ENCODE data around the gene SETD3.

SETD3 gene

DNA sequence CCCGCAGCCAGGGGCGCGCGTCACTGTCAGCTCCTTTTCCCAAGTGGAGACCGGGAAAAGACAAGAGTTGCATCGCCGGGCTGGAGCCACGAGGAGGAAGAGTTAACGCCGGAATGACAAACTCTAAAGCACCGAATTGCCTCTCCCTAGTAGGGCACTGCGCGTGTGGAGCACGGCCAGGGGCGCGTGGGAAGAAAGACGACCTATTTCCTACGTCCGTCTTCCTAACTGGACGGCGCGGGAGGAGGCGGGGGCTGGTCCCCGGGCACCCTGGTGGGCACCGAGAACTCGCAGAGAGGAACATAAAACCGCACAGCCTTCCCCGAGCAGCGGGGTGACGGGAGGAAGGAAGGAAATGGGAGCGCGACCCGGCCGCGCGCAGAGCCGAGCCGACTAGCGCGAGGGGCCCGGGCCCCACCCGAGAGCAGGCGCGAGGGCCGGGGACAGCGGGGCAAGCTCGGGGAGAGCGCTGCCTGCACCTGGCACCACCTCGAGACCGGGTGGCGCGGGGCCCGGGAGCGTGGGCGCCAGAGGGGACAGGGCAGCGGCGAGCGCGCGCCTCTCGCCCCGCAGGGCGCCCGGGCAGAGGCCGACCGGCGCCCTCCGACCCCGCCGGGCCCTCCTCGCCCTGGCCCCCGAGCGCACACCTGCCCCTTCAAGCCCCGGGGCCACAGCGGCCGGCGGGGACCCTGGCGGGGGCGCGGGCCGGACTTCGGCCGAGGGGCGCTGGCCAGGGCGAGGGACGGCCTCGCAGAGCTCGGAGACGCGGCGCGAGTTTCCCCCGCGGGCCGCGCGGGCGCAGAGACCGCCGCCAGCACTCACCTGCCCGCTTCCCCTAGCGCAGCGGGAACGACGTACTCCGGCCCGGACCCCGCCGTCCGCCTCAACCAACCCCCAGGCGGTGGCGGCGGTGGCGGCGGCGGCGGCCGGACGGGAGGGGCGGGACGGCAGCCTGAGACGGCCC lies at the start of gene SETD3:
TSS of gene SETD3 (minus strand) at position 954 of the 964 bp plus-strand sequence. CDS start 15,054 bp downstream, outside the sequence.
- DNase-seq, result peak; percentile 51

DNA sequence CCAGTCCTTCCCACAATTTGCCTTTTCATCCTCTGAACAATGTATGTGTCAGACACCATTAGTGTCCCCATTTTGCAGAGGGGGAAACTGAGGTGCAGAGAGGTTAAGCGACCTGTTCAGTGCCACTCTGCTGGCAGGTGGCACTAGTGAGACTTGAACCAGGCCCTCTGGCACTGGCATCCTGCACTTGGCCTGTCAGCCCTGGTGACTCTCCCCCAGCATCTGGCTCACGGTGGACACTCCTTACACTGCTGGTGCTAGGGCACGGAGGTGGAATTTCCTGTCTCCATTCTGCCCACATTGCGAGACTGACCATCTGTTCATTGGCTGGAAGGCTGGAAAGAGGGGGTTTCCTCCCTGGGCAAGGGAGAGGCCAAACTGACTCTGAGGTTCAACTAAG lies 49.2 kb upstream of the SETD3 start:
- DNase-seq, result no peak

DNA sequence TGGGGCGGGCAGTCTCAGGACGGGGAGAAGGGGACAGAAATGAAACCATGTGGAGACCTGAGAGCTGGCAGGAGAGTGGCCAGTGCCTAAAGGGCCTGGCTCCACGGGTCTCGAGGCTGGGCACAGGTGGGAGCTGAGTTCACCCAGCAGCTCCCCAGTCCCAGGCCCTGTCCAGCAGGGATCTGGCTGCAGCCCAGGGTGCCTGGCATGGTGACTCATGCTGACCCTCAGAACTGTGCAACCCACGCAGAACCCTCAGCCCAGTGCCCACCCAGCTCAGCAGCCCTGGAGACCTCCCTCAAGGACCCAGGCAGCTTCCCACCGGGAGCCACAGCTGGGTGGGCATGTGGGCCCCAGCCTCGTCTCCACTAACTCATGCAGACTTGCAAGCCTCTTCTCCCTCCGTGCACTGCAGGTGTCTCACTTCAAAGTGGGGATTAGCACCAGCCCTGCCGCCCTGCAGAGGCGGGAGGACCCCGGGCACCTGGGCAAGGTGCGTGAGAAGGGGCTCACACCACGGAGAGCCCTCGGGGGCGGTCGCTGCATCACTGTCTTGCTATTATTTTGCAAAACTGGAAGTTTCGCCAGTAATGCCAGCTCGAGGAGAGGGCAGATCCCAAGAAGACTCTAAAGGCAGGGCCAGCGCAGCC lies 46.9 kb upstream of the SETD3 start:
- DNase-seq, result no peak

DNA sequence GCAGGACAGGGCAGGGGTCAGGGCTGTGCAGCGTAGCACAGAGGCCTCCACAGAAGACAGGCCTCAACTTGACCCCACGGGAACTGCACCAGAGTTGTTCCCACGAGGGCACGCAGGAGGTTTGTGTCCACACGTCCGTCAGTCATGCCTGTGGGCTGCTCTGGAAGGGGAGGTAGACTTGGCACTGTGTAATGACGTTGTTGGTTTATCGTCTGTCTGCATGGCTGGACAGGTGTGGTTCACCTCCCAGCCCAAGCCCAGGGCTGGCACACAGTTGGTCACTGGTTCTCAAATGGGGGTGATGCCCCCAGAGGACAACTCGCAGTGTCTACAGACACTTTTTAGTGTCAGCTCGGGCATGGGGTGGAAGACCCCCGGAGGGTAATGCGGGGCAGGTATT lies 46.4 kb upstream of the SETD3 start:
- DNase-seq, result no peak

DNA sequence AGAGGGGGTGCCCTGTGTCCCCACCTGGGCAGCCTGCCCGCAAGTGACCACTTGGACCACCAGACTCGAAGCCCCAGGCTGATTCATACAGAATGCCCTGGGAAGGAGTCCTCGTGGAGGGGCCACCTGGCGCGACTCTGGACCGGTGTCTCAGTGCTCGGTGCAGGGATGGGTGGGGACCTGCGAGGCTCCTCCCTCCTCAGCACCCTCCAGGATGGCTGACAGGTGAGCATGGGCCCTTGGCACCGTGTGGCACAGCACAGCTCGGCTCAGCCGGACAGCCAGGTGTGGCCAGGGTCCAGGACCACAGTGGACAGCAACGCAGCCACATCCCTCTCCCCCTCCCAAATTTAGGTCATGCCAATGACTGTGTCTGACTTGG lies 45.0 kb upstream of the SETD3 start:
- DNase-seq, result no peak

DNA sequence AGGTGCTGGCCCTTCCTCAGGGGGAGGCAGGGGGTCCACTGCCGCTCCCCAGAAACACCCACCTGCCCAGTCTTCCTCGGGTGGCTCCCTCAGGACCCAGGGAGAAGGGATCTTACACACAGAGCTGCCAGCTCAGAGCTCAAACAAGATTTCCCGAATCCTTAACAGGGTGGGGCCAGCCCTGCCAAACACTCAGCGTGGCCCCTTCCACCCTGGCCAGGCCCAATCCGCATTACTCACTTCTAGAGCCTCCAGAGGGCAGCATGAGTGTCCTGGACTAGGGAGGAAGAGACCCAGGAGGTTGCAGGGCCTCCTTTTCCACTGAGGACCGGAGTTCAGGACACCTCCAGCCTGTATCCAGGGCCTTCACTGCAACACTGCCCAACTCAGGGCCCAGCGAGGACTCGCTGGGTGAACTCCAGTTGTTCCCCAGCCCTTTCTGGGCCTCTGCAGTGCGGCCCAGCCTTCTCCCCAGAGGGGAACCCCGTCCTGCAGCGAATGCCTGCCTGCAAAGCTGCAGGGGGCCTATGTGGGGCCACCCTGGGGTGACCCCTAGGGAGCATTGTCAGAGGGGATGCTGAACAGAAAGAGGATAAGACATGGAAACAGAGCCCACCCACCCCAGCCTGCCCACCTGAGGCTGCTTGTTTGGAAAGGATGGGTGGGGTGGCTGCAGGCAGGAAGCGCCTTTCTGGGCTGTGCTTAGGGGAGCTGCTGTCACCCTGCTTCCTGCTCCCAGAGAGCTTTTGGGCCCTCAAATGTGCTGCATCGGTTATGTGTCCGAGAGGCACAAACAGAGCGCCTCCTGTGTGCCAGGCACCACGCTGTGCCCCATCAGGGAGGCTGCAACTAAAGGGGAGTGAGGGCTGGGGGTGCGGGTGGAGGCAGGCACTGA lies 44.4 kb upstream of the SETD3 start:
- DNase-seq, result no peak

DNA sequence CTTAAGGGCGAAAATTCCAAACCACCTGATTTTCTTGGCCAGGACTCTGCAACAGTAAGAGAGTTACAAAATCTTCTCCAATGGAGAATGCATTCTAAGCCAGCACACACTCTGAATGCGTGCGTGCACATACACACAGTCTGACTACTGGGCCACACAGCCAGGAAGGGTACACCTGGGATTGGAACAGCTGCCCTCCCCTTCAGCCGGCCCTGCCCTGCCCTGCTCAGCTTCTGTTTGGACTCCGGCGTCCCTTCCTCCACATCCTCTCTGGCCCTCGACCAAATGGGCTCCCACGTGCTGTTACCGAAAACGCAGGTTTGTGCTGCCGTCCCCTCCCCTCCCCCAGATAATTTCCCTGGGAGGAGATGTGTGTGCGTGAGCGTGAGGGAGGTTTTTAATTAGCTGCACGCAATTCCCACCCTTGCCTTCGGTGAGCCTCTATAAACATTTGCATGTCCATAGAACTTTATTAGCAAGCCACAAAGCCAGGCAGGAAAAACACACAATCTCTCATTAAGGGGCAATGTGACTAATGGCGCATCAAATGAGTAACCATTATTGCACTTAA lies 43.5 kb upstream of the SETD3 start:
- no peak for DNase-seq

DNA sequence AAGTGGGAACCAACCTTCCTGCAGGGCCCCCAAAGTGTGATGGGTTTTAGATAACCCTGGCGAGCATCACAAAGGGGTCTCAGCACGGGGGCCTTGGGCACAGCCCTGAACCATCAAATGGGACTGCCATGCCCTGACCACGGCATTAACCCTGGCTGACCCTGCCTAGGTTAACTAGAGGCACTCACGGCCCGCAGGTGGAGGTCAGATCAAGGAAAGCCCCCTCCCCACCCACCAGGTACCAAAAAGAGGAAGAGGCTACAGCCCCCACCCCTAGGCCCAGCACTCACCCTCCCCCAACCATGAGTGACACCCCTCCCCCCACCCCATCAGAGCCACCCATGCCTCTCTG lies 43.0 kb upstream of the SETD3 start:
- no peak for DNase-seq

DNA sequence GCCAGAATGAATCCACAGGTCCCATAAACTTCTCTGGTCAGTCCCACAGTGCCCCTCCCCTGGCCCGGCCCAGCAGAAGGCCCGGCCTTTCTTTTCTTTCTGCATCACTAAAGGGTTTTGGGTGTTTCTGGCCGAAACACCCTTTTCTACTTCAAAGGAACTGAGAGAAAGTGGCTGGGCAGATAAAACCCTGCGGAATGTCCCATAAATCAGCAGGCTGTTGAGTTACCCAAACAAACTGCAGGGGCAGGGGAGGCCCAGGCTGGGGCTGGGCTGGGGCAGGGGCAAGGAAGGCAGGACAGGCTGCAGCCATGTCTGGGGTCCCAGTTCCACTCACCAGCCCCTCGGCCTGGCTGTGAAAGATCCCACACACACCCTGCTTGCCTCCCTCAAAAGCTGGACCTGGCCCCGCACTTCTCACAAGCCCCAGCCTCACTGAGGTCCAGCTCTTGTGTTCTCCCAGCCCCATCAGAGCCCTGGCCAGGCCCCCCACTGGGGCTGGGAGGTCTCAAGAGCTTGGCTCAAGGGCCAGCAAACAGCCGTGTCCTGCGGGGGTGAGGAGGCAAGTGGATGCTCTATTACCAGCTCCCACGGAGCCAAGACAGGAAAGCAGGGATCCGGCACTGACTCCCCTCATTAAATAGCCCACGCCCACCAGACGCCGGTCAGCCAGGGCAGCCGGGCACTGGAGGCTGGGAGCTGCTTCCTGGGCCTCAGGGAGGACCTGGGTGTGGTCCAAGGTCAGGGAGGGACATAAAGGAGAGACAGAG lies 42.5 kb upstream of the SETD3 start:
- no peak for DNase-seq

DNA sequence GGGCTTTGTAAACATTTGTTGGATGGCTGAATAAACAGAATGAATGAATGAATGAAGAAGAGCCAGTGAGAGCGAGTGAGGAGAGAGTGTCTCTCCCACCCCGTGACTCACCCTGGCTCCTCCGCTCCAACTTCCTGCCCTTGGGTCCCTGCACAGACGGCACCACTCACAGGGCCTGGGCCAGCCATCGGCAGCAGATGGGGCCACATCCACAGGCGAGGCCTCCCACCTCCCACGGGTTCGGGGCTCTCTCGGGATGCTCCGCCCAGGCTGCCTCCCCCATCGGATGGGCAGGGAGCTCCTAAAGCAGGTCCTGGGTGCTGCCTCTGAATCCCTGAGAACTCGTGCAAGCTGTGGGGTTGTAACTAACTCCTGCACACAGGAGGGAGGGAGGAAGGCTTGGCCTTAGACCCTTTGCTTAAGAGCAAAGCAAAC lies 41.8 kb upstream of the SETD3 start:
- DNase-seq, result no peak

DNA sequence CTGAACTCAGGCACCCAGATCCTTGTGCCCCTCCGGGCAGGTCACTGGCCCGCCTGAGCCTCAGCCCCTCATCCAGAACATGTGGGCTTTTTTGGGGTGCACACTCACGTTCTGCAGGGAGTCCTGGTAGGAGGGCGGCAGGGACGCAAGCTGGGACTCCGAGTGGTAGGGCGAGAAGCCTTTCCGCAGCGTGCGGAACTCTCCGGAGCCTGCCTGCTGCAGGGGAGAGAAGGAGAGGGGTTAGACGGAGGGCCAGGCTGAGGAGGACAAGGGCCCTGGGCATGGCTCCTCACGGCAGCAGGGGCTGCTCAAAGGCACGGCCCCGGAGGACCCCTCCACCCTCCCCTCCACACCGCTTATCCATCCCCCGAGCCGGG lies 41.4 kb upstream of the SETD3 start:
- no peak for DNase-seq

DNA sequence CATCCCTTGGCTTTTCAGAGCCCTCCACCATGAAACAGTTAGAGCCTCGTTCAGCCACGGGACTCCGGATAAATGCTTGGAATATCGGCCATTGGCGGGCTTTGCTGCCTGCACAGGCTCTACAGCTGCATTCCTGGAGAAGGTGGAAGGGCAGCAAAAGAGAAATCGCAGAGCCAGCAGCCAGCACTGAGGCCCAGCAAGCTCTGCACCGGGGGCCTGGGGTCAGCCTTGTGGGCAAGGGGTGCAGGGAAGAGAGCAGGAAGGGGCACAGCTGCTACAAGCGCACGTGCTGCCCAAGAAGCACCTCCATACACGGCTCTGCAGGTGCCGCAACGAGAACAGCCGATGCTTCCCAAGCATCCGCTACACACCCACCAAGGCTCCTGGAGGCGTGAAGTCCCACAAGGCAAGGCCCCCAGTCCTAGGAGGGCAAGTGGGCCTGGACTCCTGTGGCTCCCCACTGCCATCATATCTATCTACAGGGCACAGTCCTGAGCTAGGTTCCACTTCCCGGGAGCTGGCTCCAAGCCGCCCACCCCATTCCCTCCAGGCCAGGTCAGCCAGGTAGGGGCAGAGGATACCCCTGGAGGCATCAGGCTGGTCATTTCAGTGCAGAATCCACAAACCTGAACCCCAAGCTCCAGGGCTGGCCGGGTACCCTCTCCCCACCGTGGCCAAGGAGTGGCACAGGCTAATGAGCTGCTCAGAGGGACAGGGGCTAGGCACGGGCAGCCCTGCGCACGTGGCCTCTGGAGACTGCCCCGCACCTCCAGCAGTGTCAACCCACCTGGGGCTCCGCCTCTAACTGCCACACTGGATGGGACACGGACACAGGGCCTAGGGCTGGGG lies 40.7 kb upstream of the SETD3 start:
- DNase-seq, result no peak

DNA sequence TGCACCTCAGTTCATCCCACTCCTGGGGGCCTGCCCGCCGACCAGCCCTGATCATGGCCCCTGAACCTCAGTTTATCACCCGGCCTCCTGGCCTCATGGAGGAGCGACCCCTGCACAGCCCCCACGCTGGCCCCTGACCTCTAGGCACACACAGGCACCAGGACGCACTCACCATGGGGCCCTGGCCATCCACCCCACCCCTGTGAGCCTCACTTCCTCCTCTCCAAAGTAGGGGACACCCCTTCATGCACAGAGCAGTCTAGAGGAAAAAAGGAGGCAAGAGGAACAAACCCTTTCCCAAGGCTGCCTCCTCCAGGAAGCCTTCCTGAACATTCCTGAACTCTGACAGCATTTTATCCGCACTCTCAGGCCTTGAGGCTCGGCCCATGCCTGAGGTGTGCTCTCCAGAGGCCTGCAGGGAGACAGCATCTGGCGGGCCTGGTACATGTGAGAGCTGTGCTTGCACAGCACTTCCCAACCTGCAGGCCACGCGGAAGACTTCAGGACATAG lies 40.0 kb upstream of the SETD3 start:
- DNase-seq, result no peak

DNA sequence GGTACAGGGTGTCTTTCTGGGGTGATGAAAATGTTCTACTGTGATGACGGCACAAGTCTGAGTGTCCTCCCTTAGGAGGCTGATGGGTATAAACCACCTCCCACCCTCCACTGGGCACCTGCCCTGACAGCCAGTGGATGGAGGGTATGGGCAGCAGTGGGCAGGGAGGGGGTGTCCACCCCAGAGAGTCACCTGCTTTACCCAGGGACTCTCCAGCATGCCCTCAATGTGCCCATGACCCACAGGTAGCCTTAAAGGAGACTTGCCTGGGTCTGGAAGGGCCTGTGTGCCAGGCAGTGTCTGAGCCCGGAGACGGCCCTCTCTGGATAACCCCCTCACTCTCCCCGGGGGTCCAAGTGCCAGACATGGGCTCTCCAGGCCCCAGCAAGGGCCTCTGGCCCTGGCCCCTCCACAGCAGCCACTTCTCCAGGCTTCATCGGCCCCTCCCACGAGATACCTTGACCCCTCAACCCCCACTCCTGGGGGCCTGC lies 39.3 kb upstream of the SETD3 start:
- no peak for DNase-seq

DNA sequence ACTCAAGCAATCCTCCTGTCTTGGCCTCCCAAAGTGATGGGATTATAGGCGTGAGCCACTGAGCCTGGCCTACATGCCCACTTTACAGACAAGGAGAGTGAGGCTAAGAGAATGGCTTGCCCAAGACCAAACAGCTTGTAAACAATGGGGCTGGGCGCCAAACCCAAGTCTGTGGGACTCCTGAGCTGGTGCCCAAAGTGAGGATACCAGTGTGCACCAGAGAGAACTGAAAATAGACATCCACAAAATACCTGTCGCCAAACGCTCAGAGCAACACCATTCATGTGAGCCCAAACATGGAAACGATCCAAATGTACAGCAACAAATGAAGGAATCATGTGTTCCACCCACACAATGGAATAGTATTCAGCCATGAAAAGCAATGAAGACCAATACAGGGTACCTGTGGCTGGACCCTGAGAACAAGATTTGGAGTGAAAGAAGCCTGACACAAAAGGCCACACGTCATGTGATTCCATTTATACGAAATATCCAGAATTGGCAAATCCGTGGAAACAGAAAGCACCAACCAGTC lies 38.8 kb upstream of the SETD3 start:
- no peak for DNase-seq

DNA sequence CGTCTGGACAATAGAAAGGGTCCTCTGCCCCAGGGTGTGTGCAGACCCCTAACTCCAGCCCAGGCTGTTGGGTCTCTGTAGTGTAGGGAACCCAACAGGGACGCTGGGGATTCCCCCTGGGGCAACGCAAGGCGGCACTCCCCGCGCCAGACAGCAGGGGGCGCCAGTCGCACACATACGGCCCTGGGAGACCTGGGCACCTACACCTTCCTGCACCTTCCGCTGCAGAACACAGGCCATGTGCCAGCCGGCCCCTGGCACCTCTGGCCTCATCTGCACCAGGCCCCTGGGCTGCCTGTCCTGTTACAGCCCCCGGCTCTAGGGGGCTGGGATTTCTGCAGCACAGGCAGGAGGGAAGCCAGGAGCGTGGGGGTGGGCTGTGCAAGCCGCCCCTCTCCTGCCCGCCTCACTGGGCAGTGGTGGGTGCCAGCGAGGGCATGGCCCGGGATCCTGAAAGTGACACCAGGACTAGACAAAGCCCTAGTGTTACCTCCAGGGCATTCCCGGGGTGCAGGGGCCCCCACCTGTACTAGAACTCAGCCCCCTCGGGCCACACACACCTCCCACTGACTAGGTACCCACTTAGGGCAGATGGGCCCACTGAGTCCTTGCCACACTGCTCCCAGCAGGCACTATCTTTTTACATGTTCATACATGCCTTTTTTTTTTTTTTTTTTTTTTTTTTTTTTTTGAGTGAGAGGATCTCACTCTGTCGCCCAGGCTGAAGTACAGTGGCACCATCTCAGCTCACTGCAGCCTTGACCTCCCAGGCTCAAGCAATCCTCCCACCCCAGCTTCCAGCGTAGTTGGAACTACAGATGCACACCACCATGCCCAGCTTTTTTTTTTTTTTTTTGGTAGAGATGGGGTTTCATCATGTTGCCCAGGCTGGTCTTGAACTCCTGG lies 38.0 kb upstream of the SETD3 start:
- peak; percentile 44 for DNase-seq

DNA sequence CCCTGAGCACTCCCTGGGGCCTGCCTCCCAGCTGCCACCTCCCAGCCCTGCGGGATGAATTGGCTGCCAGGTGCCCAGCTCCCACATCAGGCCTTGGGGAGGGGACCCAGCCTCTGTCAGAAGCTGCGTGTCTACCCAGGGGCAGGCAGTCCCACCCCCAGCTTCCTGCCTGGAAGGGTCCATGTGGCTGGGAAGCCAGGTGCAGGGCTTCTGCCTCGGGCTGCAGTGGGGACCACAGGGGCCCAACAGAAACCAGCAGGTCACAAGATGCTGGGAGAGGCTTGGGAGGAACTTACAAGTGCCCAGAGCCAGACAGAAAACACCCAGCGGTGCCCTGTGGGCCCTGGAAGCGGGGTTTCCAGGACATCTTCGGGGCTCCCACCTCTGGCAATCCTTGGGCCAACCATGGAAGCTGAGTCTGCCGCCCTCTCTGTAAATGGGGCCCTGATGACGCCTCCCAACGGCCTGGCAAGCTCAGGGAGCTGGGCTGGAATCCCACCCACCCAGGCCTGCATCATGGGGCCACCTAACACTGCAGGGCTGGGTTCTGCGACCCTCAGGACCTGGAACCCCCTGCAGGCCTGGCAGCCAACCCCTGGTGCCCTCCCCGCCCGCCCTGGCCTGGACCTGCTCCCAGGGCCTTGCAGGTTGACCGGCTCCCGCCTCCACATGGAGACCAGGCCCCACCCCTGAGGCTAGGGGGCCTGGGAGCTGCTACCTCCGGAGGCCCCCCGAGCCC lies 37.2 kb upstream of the SETD3 start:
- no peak for DNase-seq

DNA sequence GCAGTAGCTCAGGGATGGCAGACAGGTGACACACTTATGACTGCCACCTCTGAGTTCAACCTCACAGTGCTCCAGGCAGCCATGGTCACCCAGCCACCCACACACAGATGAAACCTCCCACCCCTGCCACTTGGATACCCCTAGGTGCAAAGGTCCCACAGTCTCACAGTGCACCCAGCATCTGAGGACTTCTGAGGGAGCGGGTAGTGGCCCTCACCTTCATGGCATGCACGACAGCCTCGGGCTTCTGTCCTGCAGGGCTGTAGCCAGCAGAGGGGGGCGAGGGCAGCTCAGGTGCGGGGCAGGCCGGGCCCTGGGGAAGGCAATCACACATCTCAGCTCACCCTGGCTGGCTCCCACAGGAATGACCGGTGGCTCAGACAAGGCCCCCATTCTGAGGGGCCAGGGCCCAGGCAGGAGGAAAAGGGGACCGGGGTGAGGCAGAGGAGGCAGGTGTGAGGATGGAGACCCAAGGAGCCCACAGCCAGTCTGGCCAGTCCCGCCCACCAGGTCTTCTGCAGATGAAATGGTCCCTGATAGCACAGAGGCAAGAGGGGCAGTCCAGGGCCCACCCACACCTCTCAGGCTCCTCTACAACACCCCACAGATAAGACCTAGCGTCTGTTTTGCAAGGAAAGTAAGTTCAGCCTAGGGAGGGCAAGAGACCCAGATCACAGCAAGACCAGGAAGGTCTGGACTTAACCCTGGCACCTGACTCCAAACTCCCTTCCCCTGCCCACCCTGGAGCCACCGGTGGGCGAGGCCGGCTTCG lies 36.4 kb upstream of the SETD3 start:
- DNase-seq, result no peak

All from KG1 (cell line).